GM23338 (cell line): ENCODE data around the gene SPRED3. TPM values are rescaled to one million over a fixed set of nuclear protein-coding genes. Genes with fewer than 3 reads are reported as not detected.

Experiments used
- ATAC-seq: fragments of 200-7000 bp; cut with Tn5 transposase; 3 replicates; pipeline ENCODE4 v1.9.1; 2020
- DNase-seq: peaks from one replicate; pipeline ENCODE4 v3.0.0-alpha.2; 2015; ENCODE audit warnings: low spot score
- H2AFZ ChIP-seq: fragments of 200-600 bp; sonication (generic); 2 replicates; pipeline ENCODE4 v1.8.0; 2016; ENCODE audit warnings: antibody characterized with exemption, mild to moderate bottlenecking, moderate library complexity
- H3F3A ChIP-seq: fragments of 200-600 bp; sonication (generic); replicated peaks from 2 replicates; pipeline ENCODE4 v1.8.0; 2017; ENCODE audit warnings: antibody characterized with exemption, mixed run types, low read depth
- H3K27ac ChIP-seq: fragments of 200-600 bp; sonication (generic); 2 replicates; pipeline ENCODE4 v1.6.1; 2016; ENCODE audit warnings: low read depth
- H3K27me3 ChIP-seq: fragments of 200-600 bp; sonication (generic); 2 replicates; pipeline ENCODE4 v1.8.0; 2016; ENCODE audit warnings: mild to moderate bottlenecking, mixed run types, moderate library complexity; ENCODE audit not compliant: insufficient read depth
- H3K36me3 ChIP-seq: fragments of 200-600 bp; sonication (generic); 2 replicates; pipeline ENCODE4 v1.8.0; 2016; ENCODE audit warnings: mild to moderate bottlenecking; ENCODE audit not compliant: insufficient read depth
- H3K4me1 ChIP-seq: fragments of 200-600 bp; sonication (generic); 2 replicates; pipeline ENCODE4 v1.8.0; 2016; ENCODE audit warnings: mild to moderate bottlenecking, moderate library complexity; ENCODE audit not compliant: insufficient read depth
- H3K4me2 ChIP-seq: fragments of 200-600 bp; sonication (generic); 2 replicates; pipeline ENCODE4 v1.7.1; 2017; ENCODE audit warnings: mixed run types
- H3K4me3 ChIP-seq: fragments of 200-600 bp; sonication (generic); 2 replicates; pipeline ENCODE4 v1.6.1; 2016; ENCODE audit warnings: mixed run types
- H3K79me2 ChIP-seq: fragments of 200-600 bp; sonication (generic); replicated peaks from 2 replicates; pipeline ENCODE4 v1.8.0; 2017; ENCODE audit warnings: mild to moderate bottlenecking; ENCODE audit not compliant: insufficient read depth
- H3K9me2 ChIP-seq: fragments of 200-600 bp; sonication (generic); 2 replicates; pipeline ENCODE4 v1.8.0; 2017; ENCODE audit not compliant: insufficient read depth
- H4K20me1 ChIP-seq: fragments of 200-600 bp; sonication (generic); replicated peaks from 2 replicates; pipeline ENCODE4 v1.8.0; 2017; ENCODE audit warnings: mild to moderate bottlenecking; ENCODE audit not compliant: insufficient read depth
- H3K27ac Mint-ChIP-seq: 2 replicates; pipeline ENCODE4 v1.8.0; 2020; ENCODE audit warnings: inconsistent platforms, mild to moderate bottlenecking, moderate library complexity, mixed read lengths
- H3K27me3 Mint-ChIP-seq: 3 replicates; pipeline ENCODE4 v1.8.0; 2022; ENCODE audit warnings: low read depth, mild to moderate bottlenecking, moderate library complexity, mixed read lengths, inconsistent platforms; ENCODE audit not compliant: insufficient read depth, poor library complexity
- H3K36me3 Mint-ChIP-seq: 3 replicates; pipeline ENCODE4 v1.8.0; 2021; ENCODE audit warnings: low read depth, mild to moderate bottlenecking, inconsistent platforms, moderate library complexity, mixed read lengths
- H3K4me1 Mint-ChIP-seq: 3 replicates; pipeline ENCODE4 v1.8.0; 2020; ENCODE audit warnings: mild to moderate bottlenecking, inconsistent platforms, mixed read lengths
- H3K4me3 Mint-ChIP-seq: 3 replicates; pipeline ENCODE4 v1.8.0; 2021; ENCODE audit warnings: moderate library complexity, mild to moderate bottlenecking, inconsistent platforms, mixed read lengths
- H3K9me3 Mint-ChIP-seq: 3 replicates; pipeline ENCODE4 v1.8.0; 2020; ENCODE audit warnings: moderate library complexity, mild to moderate bottlenecking, inconsistent platforms, mixed read lengths
- CREB1 ChIP-seq: fragments of 250-450 bp; sonication (Bioruptor Pico); IDR thresholded peaks from 2 replicates; pipeline ENCODE4 v1.5.0; 2020; ENCODE audit warnings: low read depth, mild to moderate bottlenecking, moderate library complexity
- EZH2 ChIP-seq: fragments of 200-600 bp; sonication (generic); IDR thresholded peaks from one replicate; pipeline ENCODE4 v1.8.0; 2017; ENCODE audit warnings: antibody characterized with exemption, mild to moderate bottlenecking, low read depth; ENCODE audit not compliant: unreplicated experiment
- EZH2phosphoT487 ChIP-seq: fragments of 200-600 bp; sonication (generic); IDR thresholded peaks from one replicate; pipeline ENCODE4 v1.8.1; 2018; ENCODE audit warnings: antibody characterized with exemption; ENCODE audit not compliant: unreplicated experiment
- JUNB ChIP-seq: IDR thresholded peaks from one replicate; pipeline ENCODE4 v1.6.1; 2016; ENCODE audit warnings: antibody characterized with exemption; ENCODE audit not compliant: unreplicated experiment
- NANOG ChIP-seq: IDR thresholded peaks from 2 replicates; pipeline ENCODE4 v1.6.1; 2016; ENCODE audit warnings: antibody characterized with exemption, borderline replicate concordance
- POLR2AphosphoS5 ChIP-seq: IDR thresholded peaks from 2 replicates; pipeline ENCODE4 v1.6.1; 2016; ENCODE audit warnings: antibody characterized with exemption, low read depth
- STAT1 ChIP-seq: IDR thresholded peaks from one replicate; pipeline ENCODE4 v1.6.1; 2016; ENCODE audit warnings: antibody characterized with exemption; ENCODE audit not compliant: unreplicated experiment
- ZNF114 ChIP-seq: fragments of 250-450 bp; sonication (Bioruptor Pico); IDR thresholded peaks from 2 replicates; pipeline ENCODE4 v1.5.0; 2020; ENCODE audit warnings: mild to moderate bottlenecking, moderate library complexity
- ZNF331 ChIP-seq: fragments of 250-450 bp; sonication (Bioruptor Pico); IDR thresholded peaks from 2 replicates; pipeline ENCODE4 v1.5.0; 2020; ENCODE audit warnings: low read depth, mild to moderate bottlenecking, moderate library complexity
- ZNF462 ChIP-seq: fragments of 250-450 bp; sonication (Bioruptor Pico); IDR thresholded peaks from 2 replicates; pipeline ENCODE4 v1.5.0; 2020; ENCODE audit warnings: mild to moderate bottlenecking, moderate library complexity
- polyA plus RNA-seq: library from polyadenylated mRNA; unstranded; fragments of >200 nt; fragmentation: Nextera tagmentation; extraction: Ambion mirVana; gene quantifications from 2 replicates; pipeline ENCODE4 v1.2.1, GENCODE V29; 2016
- total RNA-seq: library from RNA; depleted of rRNA; stranded (reverse); fragments of >200 nt; shearing (Covaris generic); gene quantifications from 2 replicates; pipeline ENCODE4 v1.2.3, GENCODE V29; 2014
- TF ChIP-seq, protein P1 (sequence below): IDR thresholded peaks from 2 replicates; pipeline ENCODE4 v1.6.1; 2016; ENCODE audit warnings: antibody characterized with exemption
- TF ChIP-seq, protein P2 (sequence below): IDR thresholded peaks from one replicate; pipeline ENCODE4 v1.6.1; 2018; ENCODE audit warnings: antibody characterized with exemption; ENCODE audit not compliant: unreplicated experiment
- TF ChIP-seq, protein P3 (sequence below), 2 experiments: fragments of 200-600 bp in 1 of 2; sonication (generic) in 1 of 2; conservative IDR thresholded peaks; 2 replicates each; pipeline versions ENCODE4 v1.5.1 to v1.6.1; 2016 to 2017; ENCODE audit warnings: antibody characterized with exemption in 2 of 2, low read depth in 2 of 2, mild to moderate bottlenecking in 2 of 2, moderate library complexity in 1 of 2

The SPRED3 gene
- total and polyA plus RNA-seq, 2 experiments from 2014 or later, result 3.9 to 11.6 TPM

DNA sequence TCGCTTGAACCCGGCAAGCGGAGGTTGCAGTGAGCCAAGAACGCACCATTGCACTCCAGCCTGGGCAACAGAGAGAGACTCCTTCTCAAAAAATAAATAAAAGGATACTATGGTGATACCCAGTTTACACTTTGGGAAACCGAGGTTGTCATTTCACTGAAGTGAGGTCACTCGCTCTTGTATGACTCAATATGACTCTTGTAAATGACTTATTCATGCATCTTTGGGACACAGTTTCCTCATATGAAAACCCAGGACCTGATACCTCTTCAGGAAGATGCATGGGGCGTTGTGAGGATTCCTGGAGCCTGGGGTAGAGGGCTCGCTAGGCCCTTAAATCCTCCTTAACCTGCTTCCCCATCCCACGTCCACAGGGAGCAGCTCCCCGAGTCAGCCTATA, 9.6 kb upstream of the SPRED3 start:
- ATAC-seq (no peak), DNase-seq (no peak)
- Mint-ChIP-seq H3K27ac (no peak overlapping the region), H3K4me3 (no peak overlapping the region), H3K9me3 (no peaks in the 10 kb centered on the region), H3K27me3 (peaks cover 11% of the 10 kb centered on the region), H3K4me1 (peaks cover 14% of the 10 kb centered on the region), H3K36me3 (peaks cover 51% of the 10 kb centered on the region)
- Histone ChIP-seq H4K20me1 (peaks cover 17% of the 10 kb centered on the region), H3F3A (peaks cover under 1% of the 10 kb centered on the region), H3K9me2 (no peaks in the 10 kb centered on the region), H3K27me3 (no peaks in the 10 kb centered on the region), H3K4me1 (peaks cover 7% of the 10 kb centered on the region; the same call in 1 of the 2 replicates), H3K4me2 (no peak overlapping the region), H3K4me3 (no peak overlapping the region), H2AFZ (no peak overlapping the region), H3K27ac (no peak overlapping the region), H3K36me3 (peaks cover 20% of the 10 kb centered on the region), H3K79me2 (peaks cover 29% of the 10 kb centered on the region)
- TF ChIP-seq JUNB (no peak), EZH2phosphoT487 (no peak), STAT1 (no peak), POLR2AphosphoS5 (no peak), ZNF114 (CRISPR knock-in tag) (no peak), ZNF462 (CRISPR knock-in tag) (no peak), CREB1 (CRISPR knock-in tag) (no peak), EZH2 (no peak), NANOG (no peak), ZNF331 (CRISPR knock-in tag) (no peak)
- TF ChIP-seq, protein P1, sequence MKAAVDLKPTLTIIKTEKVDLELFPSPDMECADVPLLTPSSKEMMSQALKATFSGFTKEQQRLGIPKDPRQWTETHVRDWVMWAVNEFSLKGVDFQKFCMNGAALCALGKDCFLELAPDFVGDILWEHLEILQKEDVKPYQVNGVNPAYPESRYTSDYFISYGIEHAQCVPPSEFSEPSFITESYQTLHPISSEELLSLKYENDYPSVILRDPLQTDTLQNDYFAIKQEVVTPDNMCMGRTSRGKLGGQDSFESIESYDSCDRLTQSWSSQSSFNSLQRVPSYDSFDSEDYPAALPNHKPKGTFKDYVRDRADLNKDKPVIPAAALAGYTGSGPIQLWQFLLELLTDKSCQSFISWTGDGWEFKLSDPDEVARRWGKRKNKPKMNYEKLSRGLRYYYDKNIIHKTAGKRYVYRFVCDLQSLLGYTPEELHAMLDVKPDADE, result no peak
- TF ChIP-seq, protein P2, sequence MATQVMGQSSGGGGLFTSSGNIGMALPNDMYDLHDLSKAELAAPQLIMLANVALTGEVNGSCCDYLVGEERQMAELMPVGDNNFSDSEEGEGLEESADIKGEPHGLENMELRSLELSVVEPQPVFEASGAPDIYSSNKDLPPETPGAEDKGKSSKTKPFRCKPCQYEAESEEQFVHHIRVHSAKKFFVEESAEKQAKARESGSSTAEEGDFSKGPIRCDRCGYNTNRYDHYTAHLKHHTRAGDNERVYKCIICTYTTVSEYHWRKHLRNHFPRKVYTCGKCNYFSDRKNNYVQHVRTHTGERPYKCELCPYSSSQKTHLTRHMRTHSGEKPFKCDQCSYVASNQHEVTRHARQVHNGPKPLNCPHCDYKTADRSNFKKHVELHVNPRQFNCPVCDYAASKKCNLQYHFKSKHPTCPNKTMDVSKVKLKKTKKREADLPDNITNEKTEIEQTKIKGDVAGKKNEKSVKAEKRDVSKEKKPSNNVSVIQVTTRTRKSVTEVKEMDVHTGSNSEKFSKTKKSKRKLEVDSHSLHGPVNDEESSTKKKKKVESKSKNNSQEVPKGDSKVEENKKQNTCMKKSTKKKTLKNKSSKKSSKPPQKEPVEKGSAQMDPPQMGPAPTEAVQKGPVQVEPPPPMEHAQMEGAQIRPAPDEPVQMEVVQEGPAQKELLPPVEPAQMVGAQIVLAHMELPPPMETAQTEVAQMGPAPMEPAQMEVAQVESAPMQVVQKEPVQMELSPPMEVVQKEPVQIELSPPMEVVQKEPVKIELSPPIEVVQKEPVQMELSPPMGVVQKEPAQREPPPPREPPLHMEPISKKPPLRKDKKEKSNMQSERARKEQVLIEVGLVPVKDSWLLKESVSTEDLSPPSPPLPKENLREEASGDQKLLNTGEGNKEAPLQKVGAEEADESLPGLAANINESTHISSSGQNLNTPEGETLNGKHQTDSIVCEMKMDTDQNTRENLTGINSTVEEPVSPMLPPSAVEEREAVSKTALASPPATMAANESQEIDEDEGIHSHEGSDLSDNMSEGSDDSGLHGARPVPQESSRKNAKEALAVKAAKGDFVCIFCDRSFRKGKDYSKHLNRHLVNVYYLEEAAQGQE, result no peak
- TF ChIP-seq, protein P3, sequence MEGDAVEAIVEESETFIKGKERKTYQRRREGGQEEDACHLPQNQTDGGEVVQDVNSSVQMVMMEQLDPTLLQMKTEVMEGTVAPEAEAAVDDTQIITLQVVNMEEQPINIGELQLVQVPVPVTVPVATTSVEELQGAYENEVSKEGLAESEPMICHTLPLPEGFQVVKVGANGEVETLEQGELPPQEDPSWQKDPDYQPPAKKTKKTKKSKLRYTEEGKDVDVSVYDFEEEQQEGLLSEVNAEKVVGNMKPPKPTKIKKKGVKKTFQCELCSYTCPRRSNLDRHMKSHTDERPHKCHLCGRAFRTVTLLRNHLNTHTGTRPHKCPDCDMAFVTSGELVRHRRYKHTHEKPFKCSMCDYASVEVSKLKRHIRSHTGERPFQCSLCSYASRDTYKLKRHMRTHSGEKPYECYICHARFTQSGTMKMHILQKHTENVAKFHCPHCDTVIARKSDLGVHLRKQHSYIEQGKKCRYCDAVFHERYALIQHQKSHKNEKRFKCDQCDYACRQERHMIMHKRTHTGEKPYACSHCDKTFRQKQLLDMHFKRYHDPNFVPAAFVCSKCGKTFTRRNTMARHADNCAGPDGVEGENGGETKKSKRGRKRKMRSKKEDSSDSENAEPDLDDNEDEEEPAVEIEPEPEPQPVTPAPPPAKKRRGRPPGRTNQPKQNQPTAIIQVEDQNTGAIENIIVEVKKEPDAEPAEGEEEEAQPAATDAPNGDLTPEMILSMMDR (conservative IDR thresholded peaks at IDR 0.05; ENCODE audit: low read depth in 2 of 2), result no peak
